Tibial nerve (tissue), 4 donors: Measurements from ENCODE around the gene DUS2. TPM values are rescaled to one million over a fixed set of nuclear protein-coding genes. Genes with fewer than 3 reads are reported as not detected.

Source experiments
- DNase-seq, 2 donors: peaks; one replicate each; pipeline ENCODE4 v3.0.0-alpha.2; 2019; ENCODE audit warnings: low spot score in 2 of 2
- H3K27ac ChIP-seq, 4 donors: fragments of 200-600 bp; sonication (generic) in 3 of 4; one replicate each; pipeline ENCODE4 v1.5.1; 2017 to 2019; ENCODE audit warnings: mild to moderate bottlenecking in 1 of 4
- H3K27me3 ChIP-seq, 2 donors: fragments of 200-600 bp; sonication (generic) in 1 of 2; one replicate each; pipeline versions ENCODE4 v1.5.1 to v1.6.0; 2017 to 2019
- H3K36me3 ChIP-seq, 3 donors: fragments of 200-600 bp; sonication (generic); one replicate each; pipeline ENCODE4 v1.5.1; 2018 to 2019
- H3K4me1 ChIP-seq, 4 donors: fragments of 200-600 bp; sonication (generic) in 3 of 4; one replicate each; pipeline ENCODE4 v1.5.1; 2017 to 2019
- H3K4me3 ChIP-seq, 4 donors: fragments of 200-600 bp; sonication (generic) in 3 of 4; one replicate each; pipeline ENCODE4 v1.5.1; 2017 to 2019; ENCODE audit warnings: mild to moderate bottlenecking in 1 of 4, moderate library complexity in 1 of 4
- H3K9me3 ChIP-seq, 4 donors: fragments of 200-600 bp; sonication (generic) in 3 of 4; one replicate each; pipeline ENCODE4 v1.5.1; 2017 to 2019
- EP300 ChIP-seq, 2 donors: sonication (generic); formaldehyde crosslinking; IDR thresholded peaks; one replicate each; pipeline ENCODE4 v1.6.1; 2017; ENCODE audit warnings: antibody characterized with exemption in 2 of 2, mild to moderate bottlenecking in 1 of 2
- POLR2A ChIP-seq, 2 donors: fragments of 450-650 bp; IDR thresholded peaks; one replicate each; pipeline ENCODE4 v1.6.1; 2017; ENCODE audit warnings: antibody characterized with exemption in 2 of 2, mild to moderate bottlenecking in 2 of 2, moderate library complexity in 2 of 2
- WGBS, 2 donors: methylation state at CpG; one replicate each; pipeline ENCODE4 v1.1.5; 2018; 5-methylcytosine and 5-hydroxymethylcytosine counted together
- total RNA-seq, 4 donors: library from RNA; depleted of rRNA; stranded (reverse); fragments of >200 nt; gene quantifications; one replicate each; pipeline ENCODE4 v1.1.0, GENCODE V29; 2016
- TF ChIP-seq, protein P1 (sequence below), 5 experiments: fragments of 200-600 bp in 3 of 5; fragments of 450-650 bp in 2 of 5; sonication (generic) in 3 of 5; IDR thresholded peaks; one replicate each; pipeline ENCODE4 v1.5.1; 2016 to 2019; ENCODE audit warnings: antibody characterized with exemption in 5 of 5, mild to moderate bottlenecking in 3 of 5, moderate library complexity in 2 of 5

The DUS2 gene
- total RNA-seq, 4 donors from 2014 or later = 4.7 to 31.2 (median 15.4) TPM

DNA sequence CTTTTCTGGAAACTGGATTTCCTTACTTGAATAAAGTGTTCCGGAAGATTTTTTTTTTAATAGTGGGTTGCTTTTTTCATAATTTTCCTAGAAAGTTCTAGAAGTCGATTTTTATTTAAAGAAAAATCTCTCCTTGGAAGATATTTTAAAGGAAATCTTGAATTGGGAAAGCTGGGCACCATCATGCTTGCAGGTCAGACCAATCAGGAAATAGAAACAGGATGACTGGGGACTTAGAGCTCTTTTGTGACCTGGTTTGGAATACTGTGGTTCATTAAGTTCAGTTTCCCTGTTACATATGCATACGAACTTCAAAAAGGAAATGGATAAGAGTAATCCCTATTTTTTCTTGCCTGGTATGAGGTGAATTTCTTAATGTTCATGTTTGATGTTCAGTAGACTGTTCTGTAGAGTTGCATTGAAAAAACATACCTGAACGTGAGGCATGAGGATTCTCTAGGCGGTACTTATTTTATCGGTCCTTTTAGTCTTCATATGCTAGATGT lies 63.3 kb downstream of the DUS2 start:
- Histone ChIP-seq H3K4me3 (peak overlapping the region; percentile 69 to 97 (median 92)), H3K27me3 (no peaks in the 10 kb centered on the region), H3K9me3 (no peaks in the 10 kb centered on the region), H3K4me1 (peaks cover 0 to 79% (median 47%) of the 10 kb centered on the region in 4 donors), H3K27ac (peak overlapping the region; percentile 97 to 100 (median 98)), H3K36me3 (no peaks in the 10 kb centered on the region)
- no peak for TF ChIP-seq POLR2A (IDR thresholded peaks at IDR 0.05)
- no peak for TF ChIP-seq EP300 (IDR thresholded peaks at IDR 0.05)
- TF ChIP-seq, protein P1, sequence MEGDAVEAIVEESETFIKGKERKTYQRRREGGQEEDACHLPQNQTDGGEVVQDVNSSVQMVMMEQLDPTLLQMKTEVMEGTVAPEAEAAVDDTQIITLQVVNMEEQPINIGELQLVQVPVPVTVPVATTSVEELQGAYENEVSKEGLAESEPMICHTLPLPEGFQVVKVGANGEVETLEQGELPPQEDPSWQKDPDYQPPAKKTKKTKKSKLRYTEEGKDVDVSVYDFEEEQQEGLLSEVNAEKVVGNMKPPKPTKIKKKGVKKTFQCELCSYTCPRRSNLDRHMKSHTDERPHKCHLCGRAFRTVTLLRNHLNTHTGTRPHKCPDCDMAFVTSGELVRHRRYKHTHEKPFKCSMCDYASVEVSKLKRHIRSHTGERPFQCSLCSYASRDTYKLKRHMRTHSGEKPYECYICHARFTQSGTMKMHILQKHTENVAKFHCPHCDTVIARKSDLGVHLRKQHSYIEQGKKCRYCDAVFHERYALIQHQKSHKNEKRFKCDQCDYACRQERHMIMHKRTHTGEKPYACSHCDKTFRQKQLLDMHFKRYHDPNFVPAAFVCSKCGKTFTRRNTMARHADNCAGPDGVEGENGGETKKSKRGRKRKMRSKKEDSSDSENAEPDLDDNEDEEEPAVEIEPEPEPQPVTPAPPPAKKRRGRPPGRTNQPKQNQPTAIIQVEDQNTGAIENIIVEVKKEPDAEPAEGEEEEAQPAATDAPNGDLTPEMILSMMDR (IDR thresholded peaks at IDR 0.05) = no peak
- no peak for DNase-seq
- 1 to 2% methylated on average over 6 of the region's 6 CpGs for WGBS, 2 donors

DNA sequence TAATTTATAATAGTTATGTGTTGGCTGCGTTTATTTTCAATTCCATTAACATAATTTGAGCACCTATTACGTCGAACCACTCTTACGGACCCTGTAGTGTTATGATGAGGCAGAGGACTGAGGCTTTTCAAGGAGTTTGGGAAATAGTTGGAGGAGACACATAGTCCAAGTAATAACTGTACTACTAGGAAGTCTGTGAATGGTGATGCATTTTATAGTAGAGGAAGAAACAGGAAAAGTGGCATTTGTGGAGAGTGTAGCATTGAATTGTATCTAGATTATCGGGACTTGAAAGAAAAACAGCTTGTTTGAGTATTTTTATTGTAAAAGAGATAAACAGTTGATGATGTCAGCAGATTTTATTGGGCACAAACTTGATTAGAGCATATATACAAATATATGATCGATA lies 63.8 kb downstream of the DUS2 start:
- H3K4me1 ChIP-seq = peaks cover 0 to 79% (median 49%) of the 10 kb centered on the region in 4 donors
- 6% methylated on average over 6 of the region's 6 CpGs for WGBS, 2 donors
- no peak for DNase-seq

DNA sequence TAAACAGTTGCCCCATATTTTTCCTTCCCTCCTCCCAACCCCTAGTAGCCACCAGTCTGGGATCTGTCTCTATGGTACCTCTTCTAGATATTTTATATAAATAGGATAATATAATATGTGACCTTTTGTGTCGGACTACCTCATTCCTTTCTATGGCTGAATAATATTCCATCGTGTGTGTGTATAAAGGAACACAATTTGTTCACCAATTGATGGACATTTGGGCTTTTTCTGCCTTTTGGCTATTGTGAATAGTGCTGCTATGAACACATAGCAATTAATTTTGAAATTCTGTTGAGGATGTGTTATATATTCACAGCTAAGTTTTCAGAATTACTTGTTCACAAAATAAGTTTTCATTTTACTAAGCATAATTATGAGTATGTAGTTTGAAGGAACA lies 64.6 kb downstream of the DUS2 start:
- TF ChIP-seq, protein P1 (IDR thresholded peaks at IDR 0.05) = no peak
- no peak for TF ChIP-seq POLR2A (IDR thresholded peaks at IDR 0.05)
- Histone ChIP-seq H3K27me3 (no peaks in the 10 kb centered on the region), H3K4me1 (peaks cover 0 to 79% (median 48%) of the 10 kb centered on the region in 4 donors), H3K9me3 (no peaks in the 10 kb centered on the region), H3K4me3 (peak overlapping the region in 1 of 4 donors; percentile 96), H3K36me3 (no peaks in the 10 kb centered on the region), H3K27ac (peak overlapping the region in 2 of 4 donors; percentile 97 to 100)
- WGBS, 2 donors = 70% methylated on average over 2 of the region's 2 CpGs
- DNase-seq = no peak

More for the DNA sequence above, 63.8 kb downstream of the DUS2 start:
- TF ChIP-seq POLR2A (IDR thresholded peaks at IDR 0.05) = no peak
- TF ChIP-seq, protein P1 (IDR thresholded peaks at IDR 0.05) = no peak
- TF ChIP-seq EP300 (IDR thresholded peaks at IDR 0.05) = no peak
- Histone ChIP-seq H3K36me3 (no peaks in the 10 kb centered on the region), H3K4me3 (peak overlapping the region; percentile 69 to 97 (median 92)), H3K27ac (peak overlapping the region in 3 of 4 donors; percentile 97 to 100 (median 98)), H3K9me3 (no peaks in the 10 kb centered on the region), H3K27me3 (no peaks in the 10 kb centered on the region)

DNA sequence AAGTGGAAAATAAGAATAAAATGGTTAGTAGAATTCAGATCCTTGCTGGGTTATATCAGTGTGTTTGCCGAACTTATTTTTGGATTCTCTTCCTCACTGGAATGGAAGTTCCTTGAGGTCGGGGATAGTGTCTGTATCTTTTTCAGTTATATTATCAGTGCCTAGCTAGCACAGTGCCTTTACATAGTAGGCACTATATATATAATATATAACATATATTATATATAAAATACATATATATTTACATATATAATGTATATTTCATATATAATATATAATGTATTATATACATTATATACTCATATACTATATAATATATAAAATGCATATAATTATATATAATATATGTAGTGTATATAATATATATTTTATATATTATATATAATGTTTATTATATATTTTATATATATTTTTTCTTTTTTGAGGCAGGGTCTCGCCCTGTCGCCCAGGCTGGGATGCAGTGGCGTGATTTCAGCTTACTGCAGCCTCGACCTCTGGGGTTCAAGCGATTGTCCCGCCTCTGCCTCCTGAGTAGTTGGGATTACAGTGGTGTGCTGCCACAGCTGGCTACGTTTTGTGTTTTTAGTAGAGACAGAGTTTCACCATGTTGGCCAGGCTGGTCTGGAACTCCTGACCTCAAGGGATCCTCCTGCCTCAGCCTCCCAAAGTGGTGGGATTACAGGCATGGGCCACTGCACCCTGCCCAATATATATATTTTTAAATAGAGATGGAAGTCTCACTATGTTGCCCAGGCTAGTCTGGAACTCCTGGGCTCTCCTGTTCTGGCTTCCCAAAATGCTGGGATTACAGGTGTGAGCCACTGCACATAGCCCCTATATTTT lies 65.3 kb downstream of the DUS2 start:
- Histone ChIP-seq H3K4me1 (peaks cover 0 to 79% (median 47%) of the 10 kb centered on the region in 4 donors), H3K27ac (peak overlapping the region in 1 of 4 donors; percentile 100), H3K36me3 (no peaks in the 10 kb centered on the region), H3K4me3 (peak overlapping the region in 1 of 4 donors; percentile 3), H3K9me3 (no peaks in the 10 kb centered on the region), H3K27me3 (no peaks in the 10 kb centered on the region)
- 86 to 88% methylated on average over 9 of the region's 9 CpGs for WGBS, 2 donors
- no peak for TF ChIP-seq POLR2A (IDR thresholded peaks at IDR 0.05)
- TF ChIP-seq, protein P1 (IDR thresholded peaks at IDR 0.05) = no peak
- TF ChIP-seq EP300 (IDR thresholded peaks at IDR 0.05) = no peak
- DNase-seq = no peak

DNA sequence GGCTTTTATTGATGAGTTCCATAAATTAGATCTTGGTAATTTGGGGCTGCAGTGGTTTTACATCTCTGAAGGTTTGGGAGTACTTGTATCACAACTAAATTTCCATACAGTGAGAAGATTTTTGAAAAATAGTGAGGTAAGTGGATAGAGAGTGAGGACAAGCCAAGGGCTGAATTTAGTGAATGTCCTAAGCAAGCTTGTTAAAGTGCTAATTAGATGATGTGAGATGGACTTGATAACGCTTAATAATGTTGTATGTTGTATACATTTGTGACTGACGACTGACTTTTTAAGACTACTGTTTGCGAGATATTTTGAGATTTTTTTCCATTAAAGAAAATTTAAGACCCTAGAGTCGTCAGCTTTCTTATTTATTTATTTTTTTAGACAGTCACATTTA lies 66.0 kb downstream of the DUS2 start:
- Histone ChIP-seq H3K4me3 (no peak overlapping the region), H3K27me3 (no peaks in the 10 kb centered on the region), H3K9me3 (no peaks in the 10 kb centered on the region), H3K4me1 (peaks cover 0 to 78% (median 46%) of the 10 kb centered on the region in 4 donors), H3K27ac (no peak overlapping the region), H3K36me3 (no peaks in the 10 kb centered on the region)
- 83 to 85% methylated on average over 4 of the region's 4 CpGs for WGBS, 2 donors
- DNase-seq = no peak
- TF ChIP-seq, protein P1 (IDR thresholded peaks at IDR 0.05) = no peak
- TF ChIP-seq POLR2A (IDR thresholded peaks at IDR 0.05) = no peak
